HCT116 (cell line): ENCODE results near the gene HGFAC. TPM values are rescaled to one million over a fixed set of nuclear protein-coding genes. Genes with fewer than 3 reads are reported as not detected.

Source experiments
- ATAC-seq: fragments of 200-7000 bp; cut with Tn5 transposase; 2 replicates; pipeline ENCODE4 v1.9.1; 2020; ENCODE audit warnings: mild to moderate bottlenecking, moderate library complexity
- BruUV-seq: library from RNA; stranded (reverse); fragments of 400-500 nt; replicated peaks from 2 replicates; lab custom pipeline; 2021; lab: Mats Ljungman, UMichigan
- CTCF ChIA-PET: fragments of 300-600 bp; sonication (Branson Sonifier 250); formaldehyde crosslinking; loops from one replicate; lab custom pipeline; 2021; ENCODE audit warnings: antibody characterized with exemption; lab: Charles Lee
- POLR2A ChIA-PET: fragments of 300-600, 350-600 bp; sonication (Branson Sonifier 250); formaldehyde crosslinking; loops from one replicate; lab custom pipeline; 2021; ENCODE audit warnings: antibody characterized with exemption; lab: Charles Lee
- RAD21 ChIA-PET, 2 experiments: fragments of 300-600 bp; sonication (Branson Sonifier 250); formaldehyde crosslinking; loops; one replicate each; lab custom pipeline; 2023; ENCODE audit warnings: low total read pairs in 2 of 2; ENCODE audit not compliant: uncharacterized antibody in 2 of 2, unreplicated experiment in 2 of 2, low non-redundant PET in 1 of 2; lab: Charles Lee
- DNase-seq: peaks from one replicate; pipeline ENCODE4 v3.0.0-alpha.2; 2010; ENCODE audit warnings: low read depth, low spot score
- H2AFZ ChIP-seq: fragments of 200-600 bp; shearing (Covaris generic), sonication (generic); 2 replicates; pipeline ENCODE4 v1.6.1; 2017; ENCODE audit warnings: low read depth, mixed run types, mixed read lengths, antibody characterized with exemption, low read length; ENCODE audit not compliant: poor library complexity, severe bottlenecking
- H3K27ac ChIP-seq: 2 replicates; pipeline ENCODE4 v1.5.1; 2012; ENCODE audit warnings: low read depth, low read length
- H3K27me3 ChIP-seq: fragments of 200-600 bp; sonication (generic); 2 replicates; pipeline ENCODE4 v1.6.1; 2016; ENCODE audit warnings: mixed run types, low read length, mixed read lengths; ENCODE audit not compliant: insufficient read depth
- H3K36me3 ChIP-seq, 2 experiments: fragments of 200-500 bp in 1 of 2; fragments of 200-600 bp in 1 of 2; sonication (Bioruptor generic) in 1 of 2; sonication (generic) in 1 of 2; 2 replicates each; pipeline versions ENCODE4 v1.5.1 to v1.6.1; 2014 to 2016; ENCODE audit warnings: low read length in 2 of 2, inconsistent platforms in 1 of 2, mixed read lengths in 1 of 2, mixed run types in 1 of 2; ENCODE audit not compliant: insufficient read depth in 2 of 2, control insufficient read depth in 1 of 2
- H3K4me1 ChIP-seq, 2 experiments: fragments of 200-600 bp in 1 of 2; sonication (generic) in 1 of 2; 2 replicates each; pipeline versions ENCODE4 v1.5.1 to v1.6.1; 2012 to 2017; ENCODE audit warnings: low read length in 2 of 2, inconsistent platforms in 1 of 2, mild to moderate bottlenecking in 1 of 2, mixed read lengths in 1 of 2, mixed run types in 1 of 2, moderate library complexity in 1 of 2; ENCODE audit not compliant: insufficient read depth in 2 of 2, control insufficient read depth in 1 of 2
- H3K4me2 ChIP-seq: fragments of 200-600 bp; sonication (generic); 2 replicates; pipeline ENCODE4 v1.6.1; 2017; ENCODE audit warnings: mixed run types, low read length, mixed read lengths
- H3K4me3 ChIP-seq, 2 experiments: fragments of 200-600 bp in 1 of 2; sonication (generic) in 1 of 2; replicated peaks in 1 of 2; 2 replicates each; pipeline ENCODE4 v1.5.1; 2011 to 2016; ENCODE audit warnings: low read length in 2 of 2, control low read depth in 1 of 2, low read depth in 1 of 2, mild to moderate bottlenecking in 1 of 2, mixed read lengths in 1 of 2, mixed run types in 1 of 2
- H3K79me2 ChIP-seq: fragments of 200-600 bp; sonication (generic); 2 replicates; pipeline ENCODE4 v1.6.1; 2017; ENCODE audit warnings: mild to moderate bottlenecking, mixed run types, low read length, moderate library complexity, mixed read lengths; ENCODE audit not compliant: insufficient read depth
- H3K9ac ChIP-seq: fragments of 200-600 bp; sonication (generic); 2 replicates; pipeline ENCODE4 v1.6.1; 2016; ENCODE audit warnings: low read length, mixed read lengths
- H3K9me2 ChIP-seq: fragments of 200-600 bp; sonication (generic), shearing (Covaris generic); 2 replicates; pipeline ENCODE4 v1.6.1; 2017; ENCODE audit warnings: mixed run types, mild to moderate bottlenecking, moderate library complexity; ENCODE audit not compliant: insufficient read depth
- H3K9me3 ChIP-seq, 2 experiments: fragments of 200-500 bp in 1 of 2; fragments of 200-600 bp in 1 of 2; sonication (Bioruptor generic) in 1 of 2; sonication (generic) in 1 of 2; 2 replicates each; pipeline ENCODE4 v1.6.1; 2014 to 2017; ENCODE audit warnings: low read length in 2 of 2, mixed read lengths in 2 of 2, inconsistent platforms in 1 of 2, low read depth in 1 of 2, mild to moderate bottlenecking in 1 of 2, mixed run types in 1 of 2, moderate library complexity in 1 of 2; ENCODE audit not compliant: control insufficient read depth in 1 of 2, insufficient read depth in 1 of 2
- H4K20me1 ChIP-seq: fragments of 200-600 bp; sonication (generic), shearing (Covaris generic); 2 replicates; pipeline ENCODE4 v1.6.1; 2017; ENCODE audit warnings: mixed run types, mild to moderate bottlenecking, moderate library complexity; ENCODE audit not compliant: insufficient read depth
- CBX3 ChIP-seq: IDR thresholded peaks from 2 replicates; pipeline ENCODE4 v1.6.1; 2012; ENCODE audit warnings: low read depth
- CEBPB ChIP-seq: IDR thresholded peaks from 2 replicates; pipeline ENCODE4 v1.6.1; 2012; ENCODE audit warnings: low read depth
- CTCF ChIP-seq, 3 experiments: fragments of 200-600 bp in 1 of 3; sonication (generic) in 1 of 3; IDR thresholded peaks in 2 of 3; conservative IDR thresholded peaks in 1 of 3; 2 replicates each; pipeline ENCODE4 v1.5.1; 2012 to 2017; ENCODE audit warnings: low read depth in 2 of 3, low read length in 2 of 3, antibody characterized with exemption in 1 of 3, borderline replicate concordance in 1 of 3, control low read depth in 1 of 3, mild to moderate bottlenecking in 1 of 3, mixed read lengths in 1 of 3, mixed run types in 1 of 3, moderate library complexity in 1 of 3; ENCODE audit not compliant: insufficient read depth in 1 of 3
- EGR1 ChIP-seq: IDR thresholded peaks from 2 replicates; pipeline ENCODE4 v1.6.1; 2012; ENCODE audit warnings: low read depth
- ELF1 ChIP-seq: IDR thresholded peaks from 2 replicates; pipeline ENCODE4 v1.6.1; 2012; ENCODE audit warnings: low read depth, borderline replicate concordance
- EZH2 ChIP-seq: fragments of 200-600 bp; sonication (generic); IDR thresholded peaks from 2 replicates; pipeline ENCODE4 v1.6.1; 2017; ENCODE audit warnings: antibody characterized with exemption, mixed run types
- FOSL1 ChIP-seq: IDR thresholded peaks from 2 replicates; pipeline ENCODE4 v1.6.1; 2012; ENCODE audit warnings: low read depth
- JUND ChIP-seq: IDR thresholded peaks from 2 replicates; pipeline ENCODE4 v1.6.1; 2012
- POLR2A ChIP-seq: IDR thresholded peaks from 2 replicates; pipeline ENCODE4 v1.7.0; 2011; ENCODE audit warnings: borderline replicate concordance; ENCODE audit not compliant: insufficient read depth, insufficient read length; ENCODE audit errors: extremely low read depth
- POLR2AphosphoS5 ChIP-seq: IDR thresholded peaks from 2 replicates; pipeline ENCODE4 v1.6.1; 2011; ENCODE audit warnings: mild to moderate bottlenecking, low read depth, low read length, moderate library complexity
- RAD21 ChIP-seq: IDR thresholded peaks from 2 replicates; pipeline ENCODE4 v1.6.1; 2012; ENCODE audit warnings: low read depth, mild to moderate bottlenecking
- SP1 ChIP-seq: IDR thresholded peaks from 2 replicates; pipeline ENCODE4 v1.6.1; 2012; ENCODE audit warnings: low read depth
- TCF7L2 ChIP-seq: IDR thresholded peaks from 2 replicates; pipeline ENCODE4 v1.7.0; 2011; ENCODE audit warnings: borderline replicate concordance, inconsistent platforms; ENCODE audit not compliant: insufficient read depth, insufficient read length; ENCODE audit errors: extremely low read depth
- YY1 ChIP-seq: IDR thresholded peaks from 2 replicates; pipeline ENCODE4 v1.6.1; 2011; ENCODE audit warnings: low read length, low read depth, moderate library complexity, mild to moderate bottlenecking; ENCODE audit not compliant: insufficient replicate concordance; ENCODE audit errors: extremely low read depth
- ZFX ChIP-seq: fragments of 450-650 bp; IDR thresholded peaks from 2 replicates; pipeline ENCODE4 v1.6.1; 2017
- ZNF274 ChIP-seq: fragments of 200-500 bp; sonication (Bioruptor generic); IDR thresholded peaks from 2 replicates; pipeline ENCODE4 v1.6.1; 2014; ENCODE audit warnings: mild to moderate bottlenecking, low read depth, low read length, inconsistent platforms
- intact Hi-C: fragments of 100-400 bp; cut with micrococcal nuclease; formaldehyde crosslinking; loops from 2 replicates; pipeline ENCODE4 v1.10.0; 2022
- total RNA-seq: library from RNA; stranded (reverse); gene quantifications from one replicate; pipeline ENCODE4 v1.2.1, GENCODE V29; 2021; ENCODE audit not compliant: unreplicated experiment
- TF ChIP-seq, protein P1 (sequence below): IDR thresholded peaks from 2 replicates; pipeline ENCODE4 v1.6.1; 2012
- TF ChIP-seq, protein P2 (sequence below): IDR thresholded peaks from 2 replicates; pipeline ENCODE4 v1.6.1; 2012

Gene HGFAC
- total RNA-seq, 1 experiment from 2014 or later, result 1.1 TPM

- no peaks in the 10 kb centered on the region for H3K9me2 ChIP-seq
- no peak overlapping the region for H3K27ac ChIP-seq
- H3K4me3 ChIP-seq, result no peak overlapping the region
- H3K27me3 ChIP-seq, result no peaks in the 10 kb centered on the region
- DNase-seq, result no peak
- H2AFZ ChIP-seq, result no peak overlapping the region
- no peaks in the 10 kb centered on the region for H4K20me1 ChIP-seq
- no TSS peak for BruUV-seq
- H3K36me3 ChIP-seq, result no peaks in the 10 kb centered on the region
- TF ChIP-seq, protein P1, sequence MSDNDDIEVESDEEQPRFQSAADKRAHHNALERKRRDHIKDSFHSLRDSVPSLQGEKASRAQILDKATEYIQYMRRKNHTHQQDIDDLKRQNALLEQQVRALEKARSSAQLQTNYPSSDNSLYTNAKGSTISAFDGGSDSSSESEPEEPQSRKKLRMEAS, result no peak
- TF ChIP-seq POLR2AphosphoS5 (no peak), ELF1 (no peak), TCF7L2 (no peak), YY1 (no peak), CBX3 (no peak), EZH2 (no peak), ZNF274 (no peak), RAD21 (no peak)
- peaks cover 23 to 34% of the 10 kb centered on the region in 2 experiments for H3K4me1 ChIP-seq
- no peaks in the 10 kb centered on the region for H3K9me3 ChIP-seq
- ChIA-PET CTCF (no interaction called here), RAD21 (interaction anchor here in 1 of 2 experiments (1.1 kb wide), 1 partner anchor 89 kb away, joined by 4 read pairs; no protein-coding TSS in a partner anchor), POLR2A (no interaction called here)
- no peaks in the 10 kb centered on the region for H3K79me2 ChIP-seq
- intact Hi-C loops, result no loop called here
- H3K9ac ChIP-seq, result no peak overlapping the region
- no peak overlapping the region for H3K4me2 ChIP-seq
- no peak for ATAC-seq
Observed at GRCh38 chr4:3434881-3435685, 6.7 kb upstream of the HGFAC start.

- no peaks in the 10 kb centered on the region for H3K9me3 ChIP-seq
- no peak overlapping the region for H3K9ac ChIP-seq
- ATAC-seq, result no peak
- no peaks in the 10 kb centered on the region for H3K36me3 ChIP-seq
- no peak overlapping the region for H3K4me3 ChIP-seq
- peaks cover 25 to 36% of the 10 kb centered on the region in 2 experiments for H3K4me1 ChIP-seq
- no peaks in the 10 kb centered on the region for H3K9me2 ChIP-seq
- RAD21 ChIA-PET, result interaction anchor here in 1 of 2 experiments (1.1 kb wide), 1 partner anchor 89 kb away, joined by 4 read pairs; no protein-coding TSS in a partner anchor
- BruUV-seq, result no TSS peak
- H4K20me1 ChIP-seq, result no peaks in the 10 kb centered on the region
- CTCF ChIA-PET, result no interaction called here
- H3K4me2 ChIP-seq, result no peak overlapping the region
- no peak overlapping the region for H2AFZ ChIP-seq
- no peak for DNase-seq
- H3K79me2 ChIP-seq, result no peaks in the 10 kb centered on the region
- no peaks in the 10 kb centered on the region for H3K27me3 ChIP-seq
- intact Hi-C loops, result no loop called here
- H3K27ac ChIP-seq, result no peak overlapping the region
- POLR2A ChIA-PET, result no interaction called here
- TF ChIP-seq ZFX (no peak), CBX3 (no peak), SP1 (no peak), CEBPB (no peak), POLR2A (no peak), FOSL1 (no peak), ZNF274 (no peak), YY1 (no peak), JUND (no peak), CTCF (IDR thresholded peaks at IDR 0.05 in 2 of 3, conservative IDR thresholded peaks at IDR 0.05 in 1 of 3; ENCODE audit: borderline replicate concordance in 1 of 3, insufficient read depth in 1 of 3, low read depth in 2 of 3, low read length in 2 of 3) (no peak), EGR1 (no peak)
- TF ChIP-seq, protein P2, sequence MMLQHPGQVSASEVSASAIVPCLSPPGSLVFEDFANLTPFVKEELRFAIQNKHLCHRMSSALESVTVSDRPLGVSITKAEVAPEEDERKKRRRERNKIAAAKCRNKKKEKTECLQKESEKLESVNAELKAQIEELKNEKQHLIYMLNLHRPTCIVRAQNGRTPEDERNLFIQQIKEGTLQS, result no peak
Observed at GRCh38 chr4:3435686-3435956, 6.1 kb upstream of the HGFAC start.
